Activated T-helper 2 cell treated with anti-CD3 and anti-CD28 coated beads, Interferon-gamma antibody, Interleukin-2, Interleukin-4, amounts not matched to agents 10 μg/mL and 5 μg/mL and 100 μg/mL, durations not matched to agents 14 hours and 24 hours and 36 hours (primary cell): Measurements from ENCODE around the gene SNU13. TPM values are rescaled to one million over a fixed set of nuclear protein-coding genes. Genes with fewer than 3 reads are reported as not detected.
"Not testable (repeated sequence)": the region's sequence is repeated elsewhere in the genome, so short reads cannot be mapped to it uniquely, and the experiment has no call there.

Experiments
- DNase-seq: peaks from one replicate; pipeline ENCODE4 v3.0.0; 2021; ENCODE audit warnings: low spot score
- H3K27ac Mint-ChIP-seq: one replicate; pipeline ENCODE4 v1.8.0; 2021; ENCODE audit warnings: mixed read lengths
- H3K27me3 Mint-ChIP-seq: one replicate; pipeline ENCODE4 v1.8.0; 2021; ENCODE audit warnings: low read depth, mixed read lengths
- H3K36me3 Mint-ChIP-seq: one replicate; pipeline ENCODE4 v1.8.0; 2021; ENCODE audit warnings: low read depth, mixed read lengths
- H3K4me1 Mint-ChIP-seq: one replicate; pipeline ENCODE4 v1.8.0; 2021; ENCODE audit warnings: low read depth, mixed read lengths
- H3K4me3 Mint-ChIP-seq: one replicate; pipeline ENCODE4 v1.8.0; 2021; ENCODE audit warnings: low read depth, mild to moderate bottlenecking, moderate library complexity, mixed read lengths
- H3K9me3 Mint-ChIP-seq: one replicate; pipeline ENCODE4 v1.8.0; 2021; ENCODE audit warnings: mixed read lengths
- intact Hi-C: fragments of 100-400 bp; cut with micrococcal nuclease; formaldehyde crosslinking; loops from one replicate; pipeline ENCODE4 v1.15.1; 2023
- total RNA-seq: library from RNA; stranded (reverse); gene quantifications from 2 replicates; pipeline ENCODE4 v1.2.3, GENCODE V29; 2022

SNU13 gene
- total RNA-seq, 1 donor from 2014 or later = 270 TPM

- peaks cover 71% of the 10 kb centered on the region for H3K36me3 Mint-ChIP-seq
- DNase-seq, H3K27ac Mint-ChIP-seq: not testable (repeated sequence)
Observed at GRCh38 chr22:41631115-41631514, 57.6 kb downstream of the SNU13 start.

GRCh38 chr22:41625577-41625976 lies 63.1 kb downstream of the SNU13 start:
- no peaks in the 10 kb centered on the region for H3K9me3 Mint-ChIP-seq
- no peak overlapping the region for H3K4me3 Mint-ChIP-seq
- no peak for DNase-seq
- peaks cover 7% of the 10 kb centered on the region for H3K4me1 Mint-ChIP-seq
- no peak overlapping the region for H3K27ac Mint-ChIP-seq
- H3K36me3 Mint-ChIP-seq = peaks cover 64% of the 10 kb centered on the region
- intact Hi-C loops = loop anchor here (10.0 kb wide), 1 partner anchor 181 kb away; the partner anchor contains the start of gene TOB2
- H3K27me3 Mint-ChIP-seq = no peaks in the 10 kb centered on the region

More at GRCh38 chr22:41631115-41631514, 57.6 kb downstream of the SNU13 start:
- H3K9me3 Mint-ChIP-seq, H3K4me1 Mint-ChIP-seq, H3K4me3 Mint-ChIP-seq, H3K27me3 Mint-ChIP-seq, intact Hi-C loops: not testable (repeated sequence)

Other genes starting within 250 kb of the SNU13 start
- 41.2 and 44.2 TPM in 2 replicates for gene TOB2, start 242.1 kb downstream of the SNU13 start, total RNA-seq
- gene PHF5A, start 220.2 kb downstream of the SNU13 start, total RNA-seq = 72.1 and 74.3 TPM in 2 replicates
- gene ACO2, start 219.8 kb downstream of the SNU13 start, total RNA-seq = 94.1 and 96.1 TPM in 2 replicates
- 28.6 and 33.2 TPM in 2 replicates for gene POLR3H, start 144.4 kb downstream of the SNU13 start, total RNA-seq
- gene CSDC2, start 127.9 kb downstream of the SNU13 start, total RNA-seq = not detected in 2 replicates
- gene PMM1, start 99.0 kb downstream of the SNU13 start, total RNA-seq = 23.4 and 25.8 TPM in 2 replicates
- 57.3 and 58.5 TPM in 2 replicates for gene DESI1, start 67.8 kb downstream of the SNU13 start, total RNA-seq
- gene XRCC6, start 67.6 kb downstream of the SNU13 start, total RNA-seq = 420 and 421 TPM in 2 replicates
- 24.6 and 26.1 TPM in 2 replicates for gene MEI1, start 10.6 kb upstream of the SNU13 start, total RNA-seq
- gene CCDC134, start 111.8 kb upstream of the SNU13 start, total RNA-seq = 17.4 and 19.6 TPM in 2 replicates
- 191 and 202 TPM in 2 replicates for gene SREBF2, start 144.2 kb upstream of the SNU13 start, total RNA-seq
- 1.0 and 1.7 TPM in 2 replicates for gene SHISA8, start 226.2 kb upstream of the SNU13 start, total RNA-seq
- 2.7 and 3.1 TPM in 2 replicates for gene TNFRSF13C, start 237.9 kb upstream of the SNU13 start, total RNA-seq